WTC11 (cell line): ENCODE results near the gene LRRC8D. TPM values are rescaled to one million over a fixed set of nuclear protein-coding genes. Genes with fewer than 3 reads are reported as not detected.

Experiments
- ATAC-seq: fragments of 200-7000 bp; cut with Tn5 transposase; 2 replicates; pipeline ENCODE4 v1.10.0; 2021; ENCODE audit warnings: mild to moderate bottlenecking, moderate library complexity
- CTCF ChIA-PET: fragments of 300-600 bp; sonication (Branson Sonifier 250); formaldehyde crosslinking; loops from one replicate; lab custom pipeline; 2021; ENCODE audit warnings: antibody characterized with exemption; lab: Charles Lee
- POLR2A ChIA-PET: fragments of 350-600 bp; sonication (Branson Sonifier 250); formaldehyde crosslinking; loops from one replicate; lab custom pipeline; 2021; ENCODE audit warnings: antibody characterized with exemption; lab: Charles Lee
- DNase-seq: peaks from one replicate; pipeline ENCODE4 v3.0.0; 2021; ENCODE audit warnings: low spot score
- H3K27ac Mint-ChIP-seq: 2 replicates; pipeline ENCODE4 v1.8.0; 2021; ENCODE audit warnings: mixed read lengths
- H3K27me3 Mint-ChIP-seq: 2 replicates; pipeline ENCODE4 v1.8.0; 2021; ENCODE audit warnings: low read depth, mild to moderate bottlenecking, moderate library complexity, mixed read lengths
- H3K36me3 Mint-ChIP-seq: 2 replicates; pipeline ENCODE4 v1.8.0; 2021; ENCODE audit warnings: mixed read lengths
- H3K4me1 Mint-ChIP-seq: 2 replicates; pipeline ENCODE4 v1.8.0; 2022; ENCODE audit warnings: mixed read lengths
- H3K4me3 Mint-ChIP-seq: 2 replicates; pipeline ENCODE4 v1.8.0; 2021; ENCODE audit warnings: mild to moderate bottlenecking, moderate library complexity, mixed read lengths
- H3K9me3 Mint-ChIP-seq: 2 replicates; pipeline ENCODE4 v1.8.0; 2021; ENCODE audit warnings: mixed read lengths
- AR ChIP-seq: fragments of 250-450 bp; sonication (Bioruptor Pico); IDR thresholded peaks from 2 replicates; pipeline ENCODE4 v1.9.0; 2021; ENCODE audit warnings: mild to moderate bottlenecking
- ATF1 ChIP-seq: sonication (generic); formaldehyde crosslinking; IDR thresholded peaks from 2 replicates; pipeline ENCODE4 v1.8.1; 2023; ENCODE audit warnings: mild to moderate bottlenecking, moderate library complexity, missing genetic modification reagents
- E2F5 ChIP-seq: sonication (generic); formaldehyde crosslinking; IDR thresholded peaks from 2 replicates; pipeline ENCODE4 v1.8.1; 2022; ENCODE audit warnings: mild to moderate bottlenecking, moderate library complexity, missing genetic modification reagents
- EMX1 ChIP-seq: fragments of 250-450 bp; sonication (Bioruptor Pico); IDR thresholded peaks from 2 replicates; pipeline ENCODE4 v1.8.0; 2021; ENCODE audit warnings: mild to moderate bottlenecking
- HMGA2 ChIP-seq: fragments of 250-450 bp; sonication (Bioruptor Pico); IDR thresholded peaks from 2 replicates; pipeline ENCODE4 v1.4.0; 2021; ENCODE audit warnings: mild to moderate bottlenecking, moderate library complexity
- NR1H2 ChIP-seq: sonication (generic); formaldehyde crosslinking; IDR thresholded peaks from 2 replicates; pipeline ENCODE4 v1.9.0; 2021; ENCODE audit warnings: mild to moderate bottlenecking, moderate library complexity, missing genetic modification reagents
- ZNF138 ChIP-seq: sonication (generic); formaldehyde crosslinking; conservative IDR thresholded peaks from 2 replicates; pipeline ENCODE4 v1.8.1; 2022; ENCODE audit warnings: mild to moderate bottlenecking, moderate library complexity, missing genetic modification reagents
- ZNF317 ChIP-seq: sonication (generic); formaldehyde crosslinking; IDR thresholded peaks from 2 replicates; pipeline ENCODE4 v1.8.1; 2023; ENCODE audit warnings: low read depth, mild to moderate bottlenecking, moderate library complexity, missing genetic modification reagents, borderline replicate concordance
- ZNF512 ChIP-seq: sonication (generic); formaldehyde crosslinking; IDR thresholded peaks from 2 replicates; pipeline ENCODE4 v1.8.1; 2022; ENCODE audit warnings: missing genetic modification reagents, borderline replicate concordance
- total RNA-seq: library from RNA; stranded (reverse); gene quantifications from 3 replicates; pipeline ENCODE4 v1.2.3, GENCODE V29; 2021
- TF ChIP-seq, protein P1 (sequence below): fragments of 250-450 bp; sonication (Bioruptor Pico); conservative IDR thresholded peaks from 2 replicates; pipeline ENCODE4 v1.9.0; 2021; ENCODE audit warnings: mild to moderate bottlenecking

LRRC8D gene
- total RNA-seq, 1 experiment from 2014 or later, result 42.6 TPM

DNA sequence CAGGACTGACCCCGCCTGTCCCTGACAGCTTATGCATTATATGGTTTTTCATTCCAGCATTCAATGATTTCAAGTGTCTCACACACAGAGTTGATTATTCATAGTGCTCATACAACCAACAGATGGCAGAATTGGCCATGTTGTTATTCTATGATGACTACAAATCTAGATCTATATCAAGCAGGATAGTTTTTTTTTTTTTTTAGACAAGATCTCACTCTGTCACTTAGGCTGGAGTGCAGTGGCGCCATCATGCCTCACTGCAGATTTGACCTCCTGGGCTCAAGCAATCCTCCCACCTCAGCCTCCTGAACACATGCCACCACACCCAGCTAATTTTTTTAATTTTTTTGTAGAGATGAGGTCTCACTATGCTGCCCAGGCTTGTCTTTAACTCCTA is 40.1 kb upstream of the LRRC8D start:
- Mint-ChIP-seq H3K4me3 (no peak overlapping the region), H3K36me3 (no peaks in the 10 kb centered on the region), H3K27me3 (no peaks in the 10 kb centered on the region), H3K9me3 (no peaks in the 10 kb centered on the region), H3K4me1 (no peaks in the 10 kb centered on the region), H3K27ac (no peak overlapping the region)
- ChIA-PET POLR2A (no interaction called here), CTCF (interaction anchor here (1.1 to 2.7 kb wide), 2 partner anchors 18 to 168 kb away, joined by 3 to 9 read pairs; no protein-coding TSS in a partner anchor)
- TF ChIP-seq AR (CRISPR knock-in tag), result no peak
- TF ChIP-seq HMGA2 (CRISPR knock-in tag), result no peak
- peak; percentile 18 for ATAC-seq
- DNase-seq, result no peak

DNA sequence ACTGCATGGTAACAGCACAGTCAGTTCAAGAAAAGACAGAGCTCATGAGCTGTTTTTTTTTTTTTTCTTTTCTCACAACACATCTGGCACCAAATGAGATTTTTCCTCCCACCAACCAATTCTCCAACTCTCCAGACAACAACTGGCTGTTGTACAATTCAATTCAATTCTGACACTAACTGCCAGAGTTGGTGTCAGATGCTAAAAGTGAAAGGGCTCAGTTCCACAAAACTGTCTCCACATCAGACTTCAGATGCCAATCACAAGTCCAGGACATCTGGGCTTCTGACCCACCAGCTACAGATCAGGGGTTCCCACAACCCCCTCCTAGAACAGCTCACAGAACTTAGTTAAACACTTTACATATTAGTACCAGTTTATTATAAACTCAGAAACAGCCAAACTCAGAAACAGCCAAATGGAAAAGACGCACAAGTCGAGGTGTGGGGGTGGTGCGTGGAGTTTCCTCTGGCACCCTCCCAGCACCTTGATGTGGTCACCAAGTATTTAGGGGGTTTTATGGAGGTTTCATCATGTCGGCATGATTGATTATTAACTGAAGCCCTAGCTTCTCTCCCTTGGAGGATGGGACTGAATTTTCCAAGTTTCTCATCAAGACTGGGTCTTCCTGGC is 39.2 kb upstream of the LRRC8D start:
- no peak for TF ChIP-seq EMX1 (CRISPR knock-in tag)
- no peak for TF ChIP-seq ZNF317
- no peak for TF ChIP-seq ZNF138
- no peak for TF ChIP-seq NR1H2
- TF ChIP-seq AR (CRISPR knock-in tag), result no peak
- TF ChIP-seq ATF1 (CRISPR knock-in tag), result no peak
- no peak for TF ChIP-seq E2F5 (CRISPR knock-in tag)
- no peak for TF ChIP-seq ZNF512
- no peak for TF ChIP-seq HMGA2 (CRISPR knock-in tag)
- TF ChIP-seq, protein P1, sequence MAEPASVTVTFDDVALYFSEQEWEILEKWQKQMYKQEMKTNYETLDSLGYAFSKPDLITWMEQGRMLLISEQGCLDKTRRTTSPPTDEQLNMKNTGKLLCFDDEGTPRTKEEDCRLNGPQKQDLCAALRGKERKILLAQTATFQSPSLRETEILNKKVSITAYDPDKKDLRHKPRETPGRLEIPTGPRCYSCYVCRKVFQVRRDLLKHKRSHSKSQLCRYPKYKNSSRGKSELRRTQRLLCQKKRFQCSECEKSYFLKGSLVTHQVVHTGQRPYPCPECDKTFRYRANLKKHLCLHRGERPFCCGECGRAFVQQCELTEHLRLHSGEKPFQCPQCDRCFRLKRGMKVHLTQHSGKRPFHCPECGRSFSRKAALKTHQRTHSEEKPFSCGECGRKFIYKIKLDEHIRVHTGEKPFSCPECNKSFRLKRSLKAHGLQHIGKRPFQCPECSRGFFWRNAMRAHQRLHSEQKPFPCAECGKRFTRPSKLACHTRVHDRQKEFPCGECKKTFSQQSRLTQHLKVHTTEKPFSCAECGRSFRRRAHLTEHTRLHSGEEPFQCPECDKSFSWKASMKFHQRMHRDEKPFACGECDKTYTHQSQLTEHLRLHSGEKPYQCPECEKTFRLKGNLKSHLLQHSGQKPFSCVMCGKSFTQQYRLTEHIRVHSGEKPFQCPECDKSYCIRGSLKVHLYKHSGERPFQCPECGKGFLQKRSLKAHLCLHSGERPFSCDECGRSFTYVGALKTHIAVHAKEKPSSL (CRISPR knock-in tag), result no peak
- ChIA-PET POLR2A (no interaction called here), CTCF (interaction anchor here (1.0 to 2.7 kb wide), 4 partner anchors 18 to 167 kb away, joined by 3 to 9 read pairs (median 4); no protein-coding TSS in a partner anchor)
- no peaks in the 10 kb centered on the region for H3K27me3 Mint-ChIP-seq
- H3K27ac Mint-ChIP-seq, result no peak overlapping the region
- no peak for DNase-seq
- no peak for ATAC-seq
- no peak overlapping the region for H3K4me3 Mint-ChIP-seq
- no peaks in the 10 kb centered on the region for H3K9me3 Mint-ChIP-seq
- no peaks in the 10 kb centered on the region for H3K36me3 Mint-ChIP-seq
- H3K4me1 Mint-ChIP-seq, result no peaks in the 10 kb centered on the region
